ENCODE measurements around the gene NCAN.
A peak's percentile ranks its signal among the peaks of the same experiment; 100 is the strongest.

The NCAN gene

DNA sequence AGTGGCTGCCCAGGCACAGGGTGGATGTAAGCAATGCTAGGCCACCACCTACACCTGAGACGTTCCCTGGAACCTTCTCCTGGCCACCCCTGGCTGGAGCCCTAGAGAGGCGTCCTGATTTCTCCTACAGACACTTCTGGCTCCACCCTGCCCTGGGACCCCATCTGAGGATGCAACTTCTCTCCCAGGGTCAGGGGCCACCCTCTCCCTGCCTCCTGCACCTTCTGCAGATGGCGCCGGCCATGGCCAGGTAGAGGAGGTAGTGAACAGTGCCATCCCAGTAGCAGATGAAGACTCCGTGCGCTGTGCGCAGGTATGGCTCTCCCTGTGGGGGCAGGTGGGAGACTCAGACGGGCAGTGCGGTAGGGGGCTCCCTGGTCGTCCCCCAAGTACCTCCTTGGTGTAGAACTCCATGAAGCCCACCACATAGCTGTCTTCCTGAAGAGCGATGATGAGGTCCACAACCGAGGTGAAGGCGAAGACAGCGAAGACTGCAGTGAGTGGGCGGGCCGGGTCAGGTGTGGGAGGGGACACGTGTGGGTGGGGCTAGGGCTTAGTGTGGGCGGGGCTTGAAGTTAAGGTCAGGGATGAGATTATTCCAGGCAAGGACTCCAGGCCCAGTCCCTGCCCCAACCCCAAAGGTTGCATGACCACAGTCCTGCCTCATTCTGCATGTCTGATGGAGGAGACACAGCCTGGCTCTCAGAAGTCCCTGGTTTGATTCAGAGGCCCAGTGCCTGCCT is 58.4 kb downstream of the NCAN start:
- Histone ChIP-seq H3K9ac (ENCODE audit: low read depth, low read length) (no peak overlapping the region), H3K9me3 (ENCODE audit: insufficient read depth, low read depth, low read length) (no peaks in the 10 kb centered on the region)

DNA sequence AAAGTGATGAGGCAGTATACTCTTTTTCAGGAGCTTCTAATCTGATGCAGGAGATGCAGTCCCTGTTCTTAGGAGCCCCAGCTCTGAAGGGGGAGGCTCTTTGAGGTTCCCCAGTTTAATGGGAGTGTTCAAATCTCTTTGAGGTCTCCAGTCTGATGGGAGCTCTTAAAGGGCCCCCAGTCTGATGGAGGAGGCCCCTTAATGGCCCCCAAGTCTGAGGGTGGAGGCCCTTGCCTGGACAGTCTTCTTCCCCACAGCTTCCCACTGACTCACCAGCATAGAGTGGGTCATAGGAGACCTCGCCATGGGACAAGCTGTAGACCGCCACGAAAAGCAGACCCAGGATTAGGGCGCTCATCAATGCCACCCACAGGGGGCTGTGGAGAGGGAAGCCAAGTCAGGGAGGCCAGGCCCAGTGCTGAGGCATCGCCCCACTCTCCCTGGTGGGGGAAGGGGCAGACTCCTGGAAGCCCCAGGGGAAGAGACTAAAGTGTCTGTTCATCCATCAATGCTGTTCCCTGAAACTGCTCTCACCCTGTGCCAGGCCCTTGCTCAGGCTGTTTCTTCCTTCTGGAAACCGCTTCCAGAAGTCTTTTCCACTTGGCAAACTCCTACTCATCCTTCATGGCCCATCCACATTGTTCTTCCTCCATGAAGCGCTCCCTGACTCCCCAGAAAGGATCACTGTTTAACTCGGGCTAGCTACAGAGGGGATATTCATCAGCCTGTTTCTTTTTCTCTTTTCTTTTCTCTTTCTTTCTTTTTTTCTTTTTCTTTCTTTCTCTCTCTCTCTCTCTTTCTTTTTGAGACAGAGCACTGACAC is 59.2 kb downstream of the NCAN start:
- Histone ChIP-seq H3K9me3 (ENCODE audit: insufficient read depth, low read depth, low read length) (no peaks in the 10 kb centered on the region), H3K36me3 (ENCODE audit: insufficient read depth, low read depth, low read length) (peaks cover 5% of the 10 kb centered on the region), H3K4me1 (ENCODE audit: insufficient read depth, low read length) (no peaks in the 10 kb centered on the region), H3K4me3 (ENCODE audit: low read length) (no peak overlapping the region), H3K9ac (ENCODE audit: low read depth, low read length) (no peak overlapping the region), H3K27me3 (ENCODE audit: insufficient read depth, low read length) (peaks cover 16% of the 10 kb centered on the region), H3K27ac (ENCODE audit: low read length) (no peak overlapping the region)

More for the DNA sequence above, 58.4 kb downstream of the NCAN start:
- Histone ChIP-seq H3K4me1 (ENCODE audit: insufficient read depth, low read length) (no peaks in the 10 kb centered on the region), H3K4me3 (ENCODE audit: low read length) (no peak overlapping the region), H3K36me3 (ENCODE audit: insufficient read depth, low read depth, low read length) (no peaks in the 10 kb centered on the region), H3K27me3 (ENCODE audit: insufficient read depth, low read length) (peaks cover 16% of the 10 kb centered on the region), H3K27ac (ENCODE audit: low read length) (no peak overlapping the region)

DNA sequence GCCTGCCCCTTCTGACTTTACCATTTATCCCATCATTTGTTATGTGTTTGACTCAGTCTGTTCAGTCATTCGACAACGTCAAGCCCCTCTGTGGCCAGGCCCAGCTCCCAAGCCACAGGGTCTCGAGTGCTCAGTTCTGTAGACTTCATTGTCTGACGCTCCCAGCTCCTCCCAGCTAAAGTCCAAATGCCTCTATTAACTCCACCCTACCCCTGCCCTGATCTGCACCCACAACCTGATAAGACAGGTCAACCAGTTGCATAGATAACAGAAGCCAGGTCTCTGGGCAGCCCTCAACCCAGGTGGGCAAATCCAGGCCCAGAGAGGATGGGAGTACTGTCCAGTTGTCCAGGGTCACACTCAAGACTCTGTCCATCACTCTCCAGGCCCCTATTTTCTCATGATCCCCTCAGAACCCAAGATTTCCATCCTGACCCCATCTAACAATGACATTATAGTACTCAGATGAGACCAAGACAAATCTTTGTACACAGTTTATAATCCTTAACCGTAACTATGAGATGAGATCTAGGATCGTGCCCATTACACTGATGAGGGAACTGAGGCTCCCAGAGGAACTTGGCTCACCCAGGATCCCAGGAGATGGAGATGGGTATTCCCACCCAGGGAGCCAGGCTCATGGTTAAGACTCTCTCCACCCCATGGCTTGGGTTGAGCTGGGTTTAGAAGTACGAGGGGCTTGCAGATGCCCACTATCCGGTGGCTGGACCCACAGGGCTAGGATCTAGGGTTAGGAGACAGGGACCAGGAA is 60.3 kb downstream of the NCAN start:
- Histone ChIP-seq H3K9me3 (ENCODE audit: insufficient read depth, low read depth, low read length) (no peaks in the 10 kb centered on the region), H3K9ac (ENCODE audit: low read depth, low read length) (no peak overlapping the region; the same call in 1 of the 2 replicates), H3K4me1 (ENCODE audit: insufficient read depth, low read length) (no peaks in the 10 kb centered on the region), H3K27ac (ENCODE audit: low read length) (no peak overlapping the region), H3K4me3 (ENCODE audit: low read length) (peak overlapping the region; percentile 52), H3K36me3 (ENCODE audit: insufficient read depth, low read depth, low read length) (peaks cover 15% of the 10 kb centered on the region), H3K27me3 (ENCODE audit: insufficient read depth, low read length) (peaks cover 16% of the 10 kb centered on the region)

DNA sequence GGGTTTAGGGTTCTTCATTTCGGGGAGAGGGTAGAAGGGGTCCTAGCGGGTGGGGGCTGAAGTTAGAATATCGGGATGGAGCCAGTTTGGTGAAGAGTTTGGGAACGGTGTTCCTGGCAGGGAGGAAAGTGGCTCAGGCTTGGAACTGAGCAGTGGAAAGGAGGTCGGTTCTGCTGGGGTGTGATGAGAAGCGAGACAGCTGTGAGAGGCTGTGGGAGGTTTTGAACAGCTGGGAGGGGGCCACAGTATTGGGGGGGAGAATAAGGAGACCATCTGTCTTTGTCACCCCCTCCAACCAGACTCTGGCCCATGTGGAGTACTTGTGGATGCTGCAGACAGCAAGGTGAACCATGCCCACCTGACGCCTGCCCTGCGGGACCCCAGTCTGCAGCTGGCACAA is 62.4 kb downstream of the NCAN start:
- no peaks in the 10 kb centered on the region for H3K4me1 ChIP-seq (ENCODE audit: insufficient read depth, low read length)
- no peak overlapping the region for H3K27ac ChIP-seq (ENCODE audit: low read length)
- peaks cover 34% of the 10 kb centered on the region for H3K36me3 ChIP-seq (ENCODE audit: insufficient read depth, low read depth, low read length)
- no peaks in the 10 kb centered on the region for H3K9me3 ChIP-seq (ENCODE audit: insufficient read depth, low read depth, low read length)
- H3K27me3 ChIP-seq (ENCODE audit: insufficient read depth, low read length): peaks cover 16% of the 10 kb centered on the region
- H3K9ac ChIP-seq (ENCODE audit: low read depth, low read length): no peak overlapping the region
- no peak overlapping the region for H3K4me3 ChIP-seq (ENCODE audit: low read length)

DNA sequence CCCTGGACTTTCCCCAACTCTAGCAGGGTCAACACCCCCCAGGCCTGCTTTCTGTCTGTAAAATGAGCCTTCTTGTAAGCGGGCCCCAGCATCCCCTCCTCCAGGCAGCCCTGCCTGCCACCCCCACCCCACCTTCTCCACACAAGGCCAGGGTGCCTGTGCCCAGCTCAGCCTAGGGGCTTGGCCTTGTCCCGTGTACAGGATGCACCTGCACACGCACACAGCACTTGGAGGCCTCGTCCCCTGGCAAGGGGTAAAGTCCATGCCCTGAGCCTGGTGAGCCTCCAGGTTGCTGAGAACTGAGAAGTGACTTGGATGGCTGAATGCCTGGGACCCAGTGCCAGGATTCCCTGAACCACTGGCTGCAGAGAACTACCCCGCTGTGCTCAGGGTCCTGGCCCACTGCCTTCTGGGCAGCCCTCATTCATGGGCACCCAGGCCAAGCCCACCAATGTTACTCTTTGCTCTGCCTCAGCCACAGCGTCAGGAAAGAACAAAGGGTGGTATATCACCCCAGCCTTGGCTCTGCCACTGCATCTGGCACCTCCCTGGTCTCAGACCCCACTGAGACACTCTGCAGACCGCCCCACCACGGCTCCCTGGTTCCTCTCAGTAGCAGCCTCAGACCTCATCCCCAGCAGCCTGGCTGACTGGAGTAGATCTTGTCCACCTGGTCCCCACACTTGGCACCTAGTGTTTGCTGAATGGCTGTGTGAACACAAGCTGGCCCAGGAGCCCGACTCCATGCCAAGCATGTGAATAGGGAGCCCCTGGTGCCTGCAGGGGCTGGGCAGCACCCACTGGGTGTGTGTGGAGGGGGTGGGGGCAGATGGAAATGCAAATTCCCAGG is 63.2 kb downstream of the NCAN start:
- no peaks in the 10 kb centered on the region for H3K4me1 ChIP-seq (ENCODE audit: insufficient read depth, low read length)
- H3K9me3 ChIP-seq (ENCODE audit: insufficient read depth, low read depth, low read length): no peaks in the 10 kb centered on the region
- H3K27me3 ChIP-seq (ENCODE audit: insufficient read depth, low read length): peaks cover 16% of the 10 kb centered on the region
- no peak overlapping the region for H3K9ac ChIP-seq (ENCODE audit: low read depth, low read length)
- H3K36me3 ChIP-seq (ENCODE audit: insufficient read depth, low read depth, low read length): peaks cover 42% of the 10 kb centered on the region
- H3K4me3 ChIP-seq (ENCODE audit: low read length): no peak overlapping the region
- no peak overlapping the region for H3K27ac ChIP-seq (ENCODE audit: low read length)

DNA sequence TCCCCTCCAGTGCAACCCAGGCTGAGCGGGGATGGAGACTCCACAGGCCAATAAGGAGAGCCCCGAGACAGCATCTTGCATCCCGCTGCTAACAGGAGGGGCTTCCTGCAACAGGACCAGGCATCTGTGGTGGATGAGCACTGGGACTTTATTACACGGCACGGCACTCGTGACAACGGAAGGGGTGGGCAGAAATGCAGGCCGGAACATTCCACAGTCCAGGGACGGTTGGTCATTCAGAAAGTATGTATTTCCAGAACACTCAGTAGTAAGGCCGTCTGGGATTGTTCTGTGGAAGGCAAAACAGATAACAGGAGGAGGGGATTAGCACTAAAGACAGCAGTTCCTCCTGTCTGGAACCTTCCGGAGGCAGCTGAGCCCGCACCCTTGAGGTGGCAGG is 64.6 kb downstream of the NCAN start:
- Histone ChIP-seq H3K36me3 (ENCODE audit: insufficient read depth, low read depth, low read length) (peaks cover 48% of the 10 kb centered on the region), H3K9ac (ENCODE audit: low read depth, low read length) (no peak overlapping the region), H3K9me3 (ENCODE audit: insufficient read depth, low read depth, low read length) (no peaks in the 10 kb centered on the region), H3K4me1 (ENCODE audit: insufficient read depth, low read length) (no peaks in the 10 kb centered on the region), H3K4me3 (ENCODE audit: low read length) (no peak overlapping the region), H3K27me3 (ENCODE audit: insufficient read depth, low read length) (peaks cover 16% of the 10 kb centered on the region), H3K27ac (ENCODE audit: low read length) (no peak overlapping the region)

DNA sequence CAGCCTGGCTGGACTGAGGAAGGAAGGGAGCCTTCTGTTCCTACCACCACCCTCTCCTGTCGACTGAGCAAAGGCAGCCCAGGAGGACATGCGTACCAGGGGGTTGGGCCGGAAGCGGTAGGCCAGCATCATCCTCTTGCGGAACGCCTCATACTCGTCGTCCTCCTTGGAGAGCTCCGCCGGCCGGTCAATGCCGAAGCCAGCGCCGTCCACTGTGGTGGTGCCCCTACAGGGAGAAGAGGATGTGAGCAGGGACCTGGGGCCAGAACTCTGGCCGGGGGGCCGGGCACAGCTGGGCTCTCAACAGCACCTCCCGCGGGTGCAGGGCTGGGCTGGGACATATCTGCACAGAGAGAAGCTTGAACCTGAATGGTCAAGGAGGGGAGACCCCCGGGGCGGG is 65.1 kb downstream of the NCAN start:
- H3K27me3 ChIP-seq (ENCODE audit: insufficient read depth, low read length): peaks cover 15% of the 10 kb centered on the region
- H3K27ac ChIP-seq (ENCODE audit: low read length): no peak overlapping the region
- no peak overlapping the region for H3K9ac ChIP-seq (ENCODE audit: low read depth, low read length)
- no peaks in the 10 kb centered on the region for H3K9me3 ChIP-seq (ENCODE audit: insufficient read depth, low read depth, low read length)
- no peaks in the 10 kb centered on the region for H3K4me1 ChIP-seq (ENCODE audit: insufficient read depth, low read length)
- no peak overlapping the region for H3K4me3 ChIP-seq (ENCODE audit: low read length)
- peaks cover 48% of the 10 kb centered on the region for H3K36me3 ChIP-seq (ENCODE audit: insufficient read depth, low read depth, low read length)

DNA sequence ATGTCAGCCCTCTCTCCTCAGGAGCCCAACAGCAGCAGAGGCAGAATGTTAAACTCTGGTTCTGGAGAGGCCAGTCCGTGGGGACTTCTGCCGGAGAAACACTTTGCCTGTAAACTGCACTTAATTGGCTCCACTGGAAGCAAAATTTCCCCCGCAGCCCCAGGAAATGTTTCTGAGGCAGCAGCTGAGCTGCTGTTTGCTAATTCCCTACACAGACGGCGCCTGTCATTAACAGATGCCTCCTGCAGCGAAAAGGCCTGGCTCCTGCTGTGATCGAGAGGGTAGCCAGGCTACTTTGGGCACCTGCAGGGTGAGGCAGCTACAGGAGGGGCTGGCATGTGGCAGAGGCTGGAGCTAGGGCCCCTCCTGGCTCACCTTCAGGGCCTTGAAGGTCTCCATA is 66.6 kb downstream of the NCAN start:
- no peak overlapping the region for H3K9ac ChIP-seq (ENCODE audit: low read depth, low read length)
- H3K9me3 ChIP-seq (ENCODE audit: insufficient read depth, low read depth, low read length): no peaks in the 10 kb centered on the region
- H3K27me3 ChIP-seq (ENCODE audit: insufficient read depth, low read length): peaks cover 8% of the 10 kb centered on the region
- H3K27ac ChIP-seq (ENCODE audit: low read length): no peak overlapping the region
- H3K4me1 ChIP-seq (ENCODE audit: insufficient read depth, low read length): no peaks in the 10 kb centered on the region
- H3K4me3 ChIP-seq (ENCODE audit: low read length): no peak overlapping the region
- H3K36me3 ChIP-seq (ENCODE audit: insufficient read depth, low read depth, low read length): peaks cover 60% of the 10 kb centered on the region

DNA sequence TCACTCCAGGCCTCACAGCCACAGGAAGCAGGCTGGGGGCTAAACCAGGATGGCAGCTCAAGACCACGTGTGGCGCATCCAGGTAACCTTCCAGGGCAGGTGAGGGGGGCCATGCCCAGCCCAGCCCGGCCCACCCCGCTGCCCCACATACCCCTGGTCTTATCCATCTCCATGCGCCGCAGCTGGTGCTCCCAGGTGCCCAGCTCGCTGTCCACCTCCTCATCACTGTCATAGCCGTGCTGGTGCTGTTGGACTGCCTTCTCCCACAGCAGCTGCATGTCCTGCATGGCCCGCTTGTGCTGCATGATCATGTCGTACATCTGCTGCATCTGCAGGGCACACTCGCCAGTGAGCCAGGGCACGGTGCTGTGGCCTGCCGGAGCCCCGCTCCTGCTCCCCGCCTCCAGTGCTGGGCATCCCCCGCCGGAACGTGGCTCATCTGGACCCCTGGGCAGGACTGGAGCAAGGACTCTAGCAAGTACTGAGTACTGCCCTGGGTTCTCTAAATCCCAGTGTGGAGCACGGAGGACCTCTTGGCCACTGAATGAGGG is 67.4 kb downstream of the NCAN start:
- Histone ChIP-seq H3K9me3 (ENCODE audit: insufficient read depth, low read depth, low read length) (no peaks in the 10 kb centered on the region), H3K27me3 (ENCODE audit: insufficient read depth, low read length) (peaks cover under 1% of the 10 kb centered on the region; the same call in 1 of the 2 replicates), H3K4me3 (ENCODE audit: low read length) (no peak overlapping the region), H3K9ac (ENCODE audit: low read depth, low read length) (no peak overlapping the region), H3K36me3 (ENCODE audit: insufficient read depth, low read depth, low read length) (peaks cover 68% of the 10 kb centered on the region), H3K4me1 (ENCODE audit: insufficient read depth, low read length) (no peaks in the 10 kb centered on the region), H3K27ac (ENCODE audit: low read length) (no peak overlapping the region)

DNA sequence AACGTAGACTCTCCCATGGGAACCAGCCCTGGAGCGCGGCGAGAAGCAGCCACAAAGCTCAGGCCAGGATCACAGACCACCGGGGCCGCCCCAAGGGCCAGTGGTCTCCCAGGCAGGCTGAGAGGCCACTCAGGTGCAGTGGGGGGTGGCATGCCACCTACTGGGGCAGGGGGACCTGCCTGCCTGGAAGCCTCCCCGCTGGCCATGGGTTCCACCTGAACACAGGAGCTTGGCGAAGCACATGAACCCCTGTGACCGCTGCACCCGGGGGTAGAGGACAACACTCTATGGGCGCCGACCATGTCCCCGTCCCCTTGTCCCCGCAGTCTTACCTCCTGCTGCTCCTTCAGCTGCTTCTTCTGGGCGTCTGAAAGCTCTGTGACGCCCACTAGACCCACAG is 68.1 kb downstream of the NCAN start:
- Histone ChIP-seq H3K4me1 (ENCODE audit: insufficient read depth, low read length) (no peaks in the 10 kb centered on the region), H3K27me3 (ENCODE audit: insufficient read depth, low read length) (no peaks in the 10 kb centered on the region), H3K9ac (ENCODE audit: low read depth, low read length) (no peak overlapping the region), H3K4me3 (ENCODE audit: low read length) (no peak overlapping the region), H3K36me3 (ENCODE audit: insufficient read depth, low read depth, low read length) (peaks cover 74% of the 10 kb centered on the region), H3K9me3 (ENCODE audit: insufficient read depth, low read depth, low read length) (no peaks in the 10 kb centered on the region), H3K27ac (ENCODE audit: low read length) (no peak overlapping the region)

DNA sequence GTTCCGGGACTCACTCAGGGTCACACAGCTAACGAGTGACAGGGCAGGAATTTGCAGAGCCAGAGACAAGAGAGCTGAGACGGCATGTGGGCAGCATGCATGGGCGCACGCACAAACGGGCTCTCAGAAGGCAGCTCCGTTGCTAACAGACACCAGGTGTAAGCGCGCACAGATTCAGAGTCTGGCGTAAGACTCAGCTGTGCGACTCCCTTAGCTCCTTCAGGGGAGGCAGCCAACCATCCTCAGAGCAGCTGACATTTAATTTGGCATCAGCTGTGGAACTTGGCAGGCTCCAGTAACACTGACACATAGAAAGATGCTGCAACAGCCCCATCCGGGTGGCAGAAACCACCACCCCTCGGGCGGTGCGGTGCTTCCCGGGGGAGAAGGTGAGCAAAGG is 68.8 kb downstream of the NCAN start:
- H3K36me3 ChIP-seq (ENCODE audit: insufficient read depth, low read depth, low read length): peaks cover 75% of the 10 kb centered on the region
- H3K27me3 ChIP-seq (ENCODE audit: insufficient read depth, low read length): no peaks in the 10 kb centered on the region
- H3K4me3 ChIP-seq (ENCODE audit: low read length): no peak overlapping the region
- no peak overlapping the region for H3K9ac ChIP-seq (ENCODE audit: low read depth, low read length)
- no peak overlapping the region for H3K27ac ChIP-seq (ENCODE audit: low read length)
- H3K9me3 ChIP-seq (ENCODE audit: insufficient read depth, low read depth, low read length): no peaks in the 10 kb centered on the region
- H3K4me1 ChIP-seq (ENCODE audit: insufficient read depth, low read length): no peaks in the 10 kb centered on the region

Measured in iPS-20b (cell line).